ENCODE results near the gene CCDC92.

- TF ChIP-seq SIN3A (IDR thresholded peaks at IDR 0.05; ENCODE audit: borderline replicate concordance, low read depth, low read length) (no peak), RFX5 (IDR thresholded peaks at IDR 0.05; ENCODE audit: low read length) (no peak), CTCF (IDR thresholded peaks at IDR 0.05) (no peak), GATA2 (CRISPR knock-in tag; IDR thresholded peaks at IDR 0.05) (no peak), REST (IDR thresholded peaks at IDR 0.05; ENCODE audit: low read depth, low read length) (no peak), EZH2phosphoT487 (IDR thresholded peaks at IDR 0.05; ENCODE audit: borderline replicate concordance, low read depth) (no peak), FOXJ3 (CRISPR knock-in tag; IDR thresholded peaks at IDR 0.05) (no peak), SMC3 (IDR thresholded peaks at IDR 0.05; ENCODE audit: low read depth, low read length) (no peak), NFIC (IDR thresholded peaks at IDR 0.05; ENCODE audit: borderline replicate concordance) (no peak), POLR2AphosphoS5 (IDR thresholded peaks at IDR 0.05; ENCODE audit: low read depth, low read length) (no peak)
These were observed 15.4 kb downstream of the CCDC92 start for GRCh38 chr12:123957196-123957595.

Measured in SK-N-SH (cell line).